Naive thymus-derived CD8-positive, alpha-beta T cell (primary cell): Measurements from ENCODE around the gene CBLB. TPM values are rescaled to one million over a fixed set of nuclear protein-coding genes. Genes with fewer than 3 reads are reported as not detected.

ENCODE experiments used
- ATAC-seq, 2 donors: fragments of 150-1000 bp; cut with Tn5 transposase in 1 of 2; sonication (Bioruptor Pico), chemical (Tn5 transposase) in 1 of 2; 1 replicate in 1 of 2; 2 replicates in 1 of 2; pipeline ENCODE4 v1.10.0; 2021; ENCODE audit warnings: mild to moderate bottlenecking in 2 of 2, moderate library complexity in 2 of 2
- POLR2A ChIA-PET: fragments of 350-600 bp; sonication (Branson Sonifier 250); formaldehyde crosslinking; loops from one replicate; lab custom pipeline; 2021; ENCODE audit warnings: antibody characterized with exemption; lab: Charles Lee
- DNase-seq, 10 donors: peaks; one replicate each; pipeline versions ENCODE4 v3.0.0 to v3.0.0-alpha.2; 2020 to 2022
- H3K27ac Mint-ChIP-seq, 10 donors: one replicate each; pipeline ENCODE4 v1.8.0; 2020 to 2022; ENCODE audit warnings: mild to moderate bottlenecking in 10 of 10, mixed read lengths in 10 of 10, moderate library complexity in 4 of 10, inconsistent platforms in 1 of 10
- H3K27me3 Mint-ChIP-seq, 5 donors: one replicate each; pipeline ENCODE4 v1.8.0; 2021 to 2022; ENCODE audit warnings: mixed read lengths in 5 of 5
- H3K36me3 Mint-ChIP-seq, 3 donors: one replicate each; pipeline ENCODE4 v1.8.0; 2020 to 2022; ENCODE audit warnings: mixed read lengths in 3 of 3, mild to moderate bottlenecking in 2 of 3, inconsistent platforms in 1 of 3
- H3K4me1 Mint-ChIP-seq, 4 donors: one replicate each; pipeline ENCODE4 v1.8.0; 2021 to 2022; ENCODE audit warnings: mixed read lengths in 4 of 4
- H3K4me3 Mint-ChIP-seq, 10 donors: one replicate each; pipeline ENCODE4 v1.8.0; 2020 to 2022; ENCODE audit warnings: mild to moderate bottlenecking in 10 of 10, mixed read lengths in 10 of 10, moderate library complexity in 6 of 10, inconsistent platforms in 1 of 10
- H3K9me3 Mint-ChIP-seq, 9 donors: one replicate each; pipeline ENCODE4 v1.8.0; 2020 to 2022; ENCODE audit warnings: mixed read lengths in 9 of 9, mild to moderate bottlenecking in 3 of 9, inconsistent platforms in 1 of 9, moderate library complexity in 1 of 9
- polyA plus RNA-seq, 3 donors: library from polyadenylated mRNA; unstranded; fragments of 300-500 nt; fragmentation: Illumina TruSeq; gene quantifications; one replicate each; pipeline ENCODE4 v1.2.3, GENCODE V29; 2021
- total RNA-seq, 8 experiments: library from RNA in 2 of 8; stranded (reverse) in 2 of 8; gene quantifications; one replicate each; pipeline ENCODE4 v1.2.3 and lab custom pipeline; 2021 to 2026

The CBLB gene
- total and polyA plus RNA-seq, 5 experiments from 2014 or later, result 32.1 to 108 (median 36.6) TPM

- H3K27ac Mint-ChIP-seq, result peak overlapping the region; percentile 7 to 73 (median 57)
- H3K4me1 Mint-ChIP-seq, result peaks cover 20 to 73% (median 67%) of the 10 kb centered on the region in 4 donors
- peaks cover 0 to 2% (median 0%) of the 10 kb centered on the region in 9 donors for H3K9me3 Mint-ChIP-seq
- ATAC-seq (no peak), DNase-seq (no peak)
- H3K36me3 Mint-ChIP-seq, result peaks cover 6 to 24% (median 13%) of the 10 kb centered on the region in 3 donors
- H3K4me3 Mint-ChIP-seq, result peak overlapping the region in 4 of 10 donors; percentile 18 to 32 (median 24)
- POLR2A ChIA-PET, result interaction anchor here (0.8 kb wide), 1 partner anchor 62 kb away, joined by 5 read pairs; no protein-coding TSS in a partner anchor
- H3K27me3 Mint-ChIP-seq, result no peaks in the 10 kb centered on the region
These were observed 57.2 kb downstream of the CBLB start for GRCh38 chr3:105811518-105812193.

GRCh38 chr3:105809208-105809888 lies 59.5 kb downstream of the CBLB start:
- POLR2A ChIA-PET, result no interaction called here
- H3K4me1 Mint-ChIP-seq, result peaks cover 23 to 80% (median 70%) of the 10 kb centered on the region in 4 donors
- DNase-seq (no peak), ATAC-seq (no peak)
- peak overlapping the region in 5 of 10 donors; percentile 8 to 40 (median 24) for H3K4me3 Mint-ChIP-seq
- H3K36me3 Mint-ChIP-seq, result peaks cover 0 to 21% (median 12%) of the 10 kb centered on the region in 3 donors
- H3K27me3 Mint-ChIP-seq, result no peaks in the 10 kb centered on the region
- H3K27ac Mint-ChIP-seq, result peak overlapping the region in 7 of 10 donors; percentile 16 to 66 (median 53)
- H3K9me3 Mint-ChIP-seq, result peaks cover 0 to 13% (median 0%) of the 10 kb centered on the region in 9 donors

- no peaks in the 10 kb centered on the region for H3K27me3 Mint-ChIP-seq
- POLR2A ChIA-PET, result interaction anchor here (0.6 to 1.0 kb wide), 2 partner anchors 33 to 247 kb away, joined by 3 to 6 read pairs; no protein-coding TSS in a partner anchor
- no peak for ATAC-seq
- H3K9me3 Mint-ChIP-seq, result peaks cover 0 to 13% (median 0%) of the 10 kb centered on the region in 9 donors
- H3K36me3 Mint-ChIP-seq, result peaks cover 0 to 29% (median 15%) of the 10 kb centered on the region in 3 donors
- no peak overlapping the region for H3K27ac Mint-ChIP-seq
- H3K4me1 Mint-ChIP-seq, result peaks cover 25 to 82% (median 69%) of the 10 kb centered on the region in 4 donors
- DNase-seq, result no peak
- no peak overlapping the region for H3K4me3 Mint-ChIP-seq
These were observed 61.1 kb downstream of the CBLB start for GRCh38 chr3:105807701-105808100.

GRCh38 chr3:105807146-105807545 lies 61.7 kb downstream of the CBLB start:
- DNase-seq, result no peak
- Mint-ChIP-seq H3K4me3 (no peak overlapping the region), H3K27ac (peak overlapping the region in 1 of 10 donors; percentile 80), H3K9me3 (peaks cover 0 to 13% (median 0%) of the 10 kb centered on the region in 9 donors), H3K4me1 (peaks cover 26 to 84% (median 70%) of the 10 kb centered on the region in 4 donors), H3K27me3 (no peaks in the 10 kb centered on the region), H3K36me3 (peaks cover 0 to 27% (median 15%) of the 10 kb centered on the region in 3 donors)
- ATAC-seq, result no peak
- POLR2A ChIA-PET, result no interaction called here

GRCh38 chr3:105806359-105806758 lies 62.5 kb downstream of the CBLB start:
- DNase-seq (peak in 3 of 10 donors; percentile 15 to 27 (median 24)), ATAC-seq (peak; percentile 57 to 90)
- Mint-ChIP-seq H3K9me3 (peaks cover 0 to 13% (median 0%) of the 10 kb centered on the region in 9 donors), H3K27me3 (no peaks in the 10 kb centered on the region), H3K4me3 (peak overlapping the region in 3 of 10 donors; percentile 24 to 37 (median 28)), H3K4me1 (peaks cover 32 to 85% (median 70%) of the 10 kb centered on the region in 4 donors), H3K36me3 (peaks cover 0 to 23% (median 15%) of the 10 kb centered on the region in 3 donors), H3K27ac (peak overlapping the region in 5 of 10 donors; percentile 17 to 83 (median 67))
- POLR2A ChIA-PET, result interaction anchor here (0.6 to 1.0 kb wide), 3 partner anchors 42 to 129 kb away, joined by 3 to 6 read pairs (median 3); no protein-coding TSS in a partner anchor

GRCh38 chr3:105805404-105805803 lies 63.4 kb downstream of the CBLB start:
- H3K4me3 Mint-ChIP-seq, result peak overlapping the region in 1 of 10 donors; percentile 11
- H3K36me3 Mint-ChIP-seq, result peaks cover 0 to 26% (median 15%) of the 10 kb centered on the region in 3 donors
- ATAC-seq, result no peak
- H3K9me3 Mint-ChIP-seq, result peaks cover 0 to 13% (median 0%) of the 10 kb centered on the region in 9 donors
- no peak for DNase-seq
- H3K27ac Mint-ChIP-seq, result peak overlapping the region in 5 of 10 donors; percentile 6 to 83 (median 67)
- peaks cover 34 to 84% (median 71%) of the 10 kb centered on the region in 4 donors for H3K4me1 Mint-ChIP-seq
- POLR2A ChIA-PET, result no interaction called here
- H3K27me3 Mint-ChIP-seq, result no peaks in the 10 kb centered on the region

GRCh38 chr3:105802118-105802706 lies 66.6 kb downstream of the CBLB start:
- peak overlapping the region; percentile 27 to 85 (median 50) for H3K27ac Mint-ChIP-seq
- no peaks in the 10 kb centered on the region for H3K27me3 Mint-ChIP-seq

GRCh38 chr3:105801397-105801796 lies 67.4 kb downstream of the CBLB start:
- POLR2A ChIA-PET, result interaction anchor here (0.7 kb wide), 1 partner anchor 76 kb away, joined by 3 read pairs; no protein-coding TSS in a partner anchor
- Mint-ChIP-seq H3K27ac (peak overlapping the region in 9 of 10 donors; percentile 27 to 85 (median 44)), H3K4me3 (peak overlapping the region in 9 of 10 donors; percentile 1 to 60 (median 19)), H3K9me3 (peaks cover 0 to 13% (median 0%) of the 10 kb centered on the region in 9 donors), H3K27me3 (no peaks in the 10 kb centered on the region), H3K36me3 (peaks cover 4 to 30% (median 18%) of the 10 kb centered on the region in 3 donors), H3K4me1 (peaks cover 40 to 90% (median 75%) of the 10 kb centered on the region in 4 donors)
- DNase-seq, result peak in 2 of 10 donors; percentile 7 to 16
- peak; percentile 55 to 82 for ATAC-seq

More at GRCh38 chr3:105802118-105802706, 66.6 kb downstream of the CBLB start:
- Mint-ChIP-seq H3K4me3 (peak overlapping the region in 8 of 10 donors; percentile 1 to 60 (median 27)), H3K4me1 (peaks cover 36 to 90% (median 76%) of the 10 kb centered on the region in 4 donors), H3K36me3 (peaks cover 2 to 28% (median 17%) of the 10 kb centered on the region in 3 donors), H3K9me3 (peaks cover 0 to 13% (median 0%) of the 10 kb centered on the region in 9 donors)
- DNase-seq (no peak), ATAC-seq (no peak)
- POLR2A ChIA-PET, result no interaction called here

GRCh38 chr3:105800320-105800719 lies 68.5 kb downstream of the CBLB start:
- POLR2A ChIA-PET, result interaction anchor here (0.6 kb wide), 1 partner anchor 21 kb away, joined by 3 read pairs; no protein-coding TSS in a partner anchor

GRCh38 chr3:105799286-105799685 lies 69.5 kb downstream of the CBLB start:
- Mint-ChIP-seq H3K36me3 (peaks cover 4 to 18% (median 13%) of the 10 kb centered on the region in 3 donors), H3K9me3 (no peaks in the 10 kb centered on the region), H3K4me1 (peaks cover 34 to 91% (median 73%) of the 10 kb centered on the region in 4 donors), H3K4me3 (peak overlapping the region in 6 of 10 donors; percentile 12 to 73 (median 48)), H3K27ac (peak overlapping the region in 6 of 10 donors; percentile 37 to 87 (median 58)), H3K27me3 (no peaks in the 10 kb centered on the region)
- ATAC-seq (no peak), DNase-seq (no peak)
- POLR2A ChIA-PET, result no interaction called here

More at GRCh38 chr3:105800320-105800719, 68.5 kb downstream of the CBLB start:
- H3K36me3 Mint-ChIP-seq, result peaks cover 4 to 23% (median 18%) of the 10 kb centered on the region in 3 donors
- peaks cover 0 to 9% (median 0%) of the 10 kb centered on the region in 9 donors for H3K9me3 Mint-ChIP-seq
- peak overlapping the region in 1 of 10 donors; percentile 13 for H3K4me3 Mint-ChIP-seq
- peaks cover 36 to 89% (median 73%) of the 10 kb centered on the region in 4 donors for H3K4me1 Mint-ChIP-seq
- H3K27ac Mint-ChIP-seq, result peak overlapping the region in 4 of 10 donors; percentile 11 to 80 (median 26)
- ATAC-seq (no peak), DNase-seq (no peak)
- H3K27me3 Mint-ChIP-seq, result no peaks in the 10 kb centered on the region

GRCh38 chr3:105798381-105798934 lies 70.4 kb downstream of the CBLB start:
- Mint-ChIP-seq H3K9me3 (no peaks in the 10 kb centered on the region), H3K4me1 (peaks cover 34 to 91% (median 73%) of the 10 kb centered on the region in 4 donors), H3K27me3 (no peaks in the 10 kb centered on the region), H3K36me3 (peaks cover 4 to 14% (median 11%) of the 10 kb centered on the region in 3 donors), H3K4me3 (peak overlapping the region in 9 of 10 donors; percentile 12 to 73 (median 51)), H3K27ac (peak overlapping the region; percentile 1 to 87 (median 56))
- POLR2A ChIA-PET, result no interaction called here
- peak; percentile 41 to 61 for ATAC-seq
- DNase-seq, result peak in 2 of 10 donors; percentile 14 to 31
